PC-3 (cell line): Measurements from ENCODE around the gene MAML3.

Experiments used
- CTCF ChIP-seq: fragments of 300-600 bp; sonication (generic); conservative IDR thresholded peaks from 2 replicates; pipeline ENCODE4 v1.5.1; 2017; ENCODE audit warnings: antibody characterized with exemption, low read depth, mild to moderate bottlenecking, low read length
- EZH2 ChIP-seq: fragments of 300-600 bp; sonication (generic); IDR thresholded peaks from one replicate; pipeline ENCODE4 v1.6.1; 2017; ENCODE audit warnings: antibody characterized with exemption, mild to moderate bottlenecking, low read length; ENCODE audit not compliant: unreplicated experiment
- EZH2phosphoT487 ChIP-seq: fragments of 300-600 bp; sonication (generic); IDR thresholded peaks from 2 replicates; pipeline ENCODE4 v1.6.1; 2018; ENCODE audit warnings: mild to moderate bottlenecking, antibody characterized with exemption, low read length, borderline replicate concordance

- no peak for TF ChIP-seq EZH2phosphoT487
- no peak for TF ChIP-seq CTCF
- TF ChIP-seq EZH2: no peak
Measured at GRCh38 chr4:140195806-140196205, 41.8 kb upstream of the MAML3 start.
